GM20000 (cell line): ENCODE results near the gene TUFT1.
"Not testable (repeated sequence)": the region's sequence is repeated elsewhere in the genome, so short reads cannot be mapped to it uniquely, and the experiment has no call there.

ENCODE experiments used
- DNase-seq: peaks from one replicate; pipeline ENCODE4 v3.0.0; 2012; ENCODE audit warnings: low spot score
- CTCF ChIP-seq: IDR thresholded peaks from 2 replicates; pipeline ENCODE4 v1.5.1; 2012; ENCODE audit warnings: mild to moderate bottlenecking, control low read depth; ENCODE audit errors: extremely low read depth, missing control alignments

TUFT1 gene

GRCh38 chr1:151616505-151616849 lies 76.4 kb downstream of the TUFT1 start:
- TF ChIP-seq CTCF = no peak
- DNase-seq = no peak

GRCh38 chr1:151618003-151618402 lies 77.9 kb downstream of the TUFT1 start:
- DNase-seq = no peak
- TF ChIP-seq CTCF = no peak

GRCh38 chr1:151618470-151618869 lies 78.4 kb downstream of the TUFT1 start:
- DNase-seq = no peak
- no peak for TF ChIP-seq CTCF

GRCh38 chr1:151618996-151619395 lies 78.9 kb downstream of the TUFT1 start:
- not testable (repeated sequence) for DNase-seq

- DNase-seq = no peak
- TF ChIP-seq CTCF = no peak
Observed at GRCh38 chr1:151619489-151620093, 79.5 kb downstream of the TUFT1 start.

- DNase-seq = no peak
- TF ChIP-seq CTCF = no peak
Observed at GRCh38 chr1:151620286-151620685, 80.2 kb downstream of the TUFT1 start.

- DNase-seq = no peak
- no peak for TF ChIP-seq CTCF
Observed at GRCh38 chr1:151621351-151621750, 81.2 kb downstream of the TUFT1 start.

- no peak for TF ChIP-seq CTCF
Observed at GRCh38 chr1:151624783-151625182, 84.7 kb downstream of the TUFT1 start.

More at GRCh38 chr1:151624783-151625182, 84.7 kb downstream of the TUFT1 start:
- no peak for DNase-seq
